Measurements from ENCODE around the gene KIAA0930.
"Not testable (repeated sequence)": the region's sequence is repeated elsewhere in the genome, so short reads cannot be mapped to it uniquely, and the experiment has no call there.

KIAA0930 gene

DNA sequence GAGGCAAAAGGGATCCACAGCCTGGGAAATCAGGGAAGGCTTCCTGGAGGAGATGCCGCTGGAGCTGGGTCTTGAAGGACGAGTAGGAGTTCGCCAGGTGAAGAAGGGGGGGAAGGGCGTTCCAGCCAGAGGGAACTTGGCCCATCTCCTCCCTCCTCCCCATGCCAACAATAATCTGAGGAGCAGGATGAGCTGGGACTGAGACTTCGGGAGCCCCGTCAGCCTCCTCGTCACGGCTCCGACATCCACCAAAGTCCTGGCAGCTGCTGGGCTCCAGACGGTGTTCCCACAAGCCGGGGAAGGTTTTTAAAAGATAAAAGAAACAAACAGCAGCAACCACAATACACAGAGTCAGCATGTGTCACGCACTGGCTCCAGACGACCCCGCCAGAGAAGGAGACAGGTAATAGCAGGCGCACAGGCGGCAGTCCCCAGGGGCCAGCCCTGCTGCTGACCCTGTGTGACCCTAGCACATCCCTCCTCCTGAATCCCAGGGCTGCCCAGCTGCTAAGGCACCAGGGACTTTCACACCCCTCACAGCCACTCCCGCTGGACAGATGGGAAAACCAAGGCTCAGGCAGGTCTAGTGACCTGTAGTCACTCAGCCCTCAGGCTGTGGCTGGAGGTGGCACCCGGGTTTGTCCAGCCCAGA is 39.7 kb downstream of the KIAA0930 start:
- no peak for DNase-seq (ENCODE audit: low read depth)

DNA sequence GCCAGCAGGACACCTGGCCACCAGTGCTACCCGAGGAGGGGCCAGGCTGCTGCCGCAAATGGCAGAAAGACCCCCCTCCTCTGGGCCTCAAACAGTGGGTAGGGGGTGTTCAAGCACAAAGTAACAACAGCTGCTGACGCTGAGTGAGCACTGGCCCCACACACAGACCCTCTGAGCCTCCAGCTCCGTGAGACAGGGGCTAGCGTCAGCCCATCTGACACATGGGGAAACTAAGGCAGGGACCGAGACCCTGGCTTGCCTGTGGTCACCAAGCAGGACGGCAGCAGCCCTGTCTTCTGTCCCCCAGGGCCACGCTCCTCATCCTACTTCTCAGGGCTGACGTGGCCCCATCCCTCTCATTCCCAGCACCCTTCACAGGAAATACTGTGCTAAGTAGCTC is 40.5 kb downstream of the KIAA0930 start:
- DNase-seq (ENCODE audit: low read depth) = no peak

DNA sequence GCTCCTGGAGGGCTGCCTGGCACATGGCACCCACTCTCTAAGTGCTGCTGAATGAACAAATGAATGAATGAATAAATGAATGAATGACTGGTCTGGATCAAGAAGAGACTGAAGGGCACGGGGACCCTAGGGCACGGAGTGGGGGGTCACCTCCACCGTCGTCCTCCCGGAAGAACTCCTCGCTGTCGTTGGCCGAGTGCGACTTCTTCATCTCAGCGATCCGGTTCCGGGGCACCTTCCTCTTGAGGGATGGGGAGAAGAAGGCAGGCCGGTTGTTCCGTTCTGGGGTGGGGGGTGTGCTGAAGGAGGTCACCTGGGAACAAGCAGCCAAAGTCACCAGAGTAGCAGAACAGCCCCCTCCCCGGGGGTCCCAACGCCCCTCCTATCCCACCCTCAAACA is 41.0 kb downstream of the KIAA0930 start:
- no peak for DNase-seq (ENCODE audit: low read depth)

DNA sequence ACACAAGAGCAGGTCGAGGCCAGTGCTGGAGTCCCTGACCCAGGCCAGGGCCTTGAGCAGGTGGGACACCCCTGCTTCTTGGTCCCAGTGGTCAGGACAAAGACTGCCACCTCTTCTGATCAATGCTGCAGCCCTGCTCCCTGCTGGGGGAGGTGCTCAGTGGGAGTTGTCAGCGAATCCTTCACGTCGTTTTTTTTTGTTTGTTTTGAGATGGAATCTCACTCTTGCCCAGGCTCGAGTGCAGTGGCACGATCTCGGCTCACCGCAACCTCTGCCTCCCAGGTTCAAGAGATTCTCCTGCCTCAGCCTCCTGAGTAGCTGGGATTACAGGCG is 42.3 kb downstream of the KIAA0930 start:
- DNase-seq (ENCODE audit: low read depth) = no peak

DNA sequence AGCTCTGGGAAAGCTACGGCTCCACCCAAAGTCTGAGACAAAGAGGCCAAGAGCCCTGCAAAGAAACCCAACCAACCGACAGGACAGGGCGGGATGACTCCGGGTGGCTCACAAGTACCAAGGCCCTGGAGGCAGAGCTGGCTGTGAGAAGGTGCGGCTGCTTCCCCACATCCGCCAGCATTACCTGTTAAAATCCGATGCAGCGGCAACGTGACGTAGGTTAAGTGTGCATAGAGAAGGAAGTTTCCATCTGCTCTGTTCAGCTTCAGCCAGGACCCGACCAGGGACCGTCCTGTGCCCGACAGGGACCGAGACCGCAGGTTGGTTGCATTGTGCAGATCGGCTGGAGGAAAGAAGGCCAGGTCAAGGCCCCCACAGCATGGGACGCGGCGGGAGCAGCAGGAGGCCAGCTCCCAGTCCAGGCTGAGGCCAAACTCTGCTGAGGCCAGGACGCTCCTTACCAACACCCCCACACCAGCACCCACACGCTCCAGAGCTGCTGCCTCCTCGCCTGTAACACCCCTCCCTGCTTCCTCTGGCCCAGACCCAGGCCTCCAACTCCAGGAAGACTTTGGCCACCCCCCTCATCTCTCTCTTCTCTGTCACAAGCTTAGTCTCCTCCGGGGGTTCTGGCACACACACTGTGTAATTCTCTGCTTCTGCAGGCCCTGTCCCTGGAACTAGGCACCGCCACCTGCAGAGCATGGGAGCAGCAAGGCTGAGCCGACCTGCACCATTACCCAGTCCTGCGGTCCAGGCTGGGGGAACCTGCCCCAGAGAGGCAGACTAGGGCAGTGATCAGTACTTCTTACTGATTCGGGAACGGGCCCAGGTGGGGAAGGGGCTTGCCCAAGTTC is 42.9 kb downstream of the KIAA0930 start:
- no peak for DNase-seq (ENCODE audit: low read depth)

DNA sequence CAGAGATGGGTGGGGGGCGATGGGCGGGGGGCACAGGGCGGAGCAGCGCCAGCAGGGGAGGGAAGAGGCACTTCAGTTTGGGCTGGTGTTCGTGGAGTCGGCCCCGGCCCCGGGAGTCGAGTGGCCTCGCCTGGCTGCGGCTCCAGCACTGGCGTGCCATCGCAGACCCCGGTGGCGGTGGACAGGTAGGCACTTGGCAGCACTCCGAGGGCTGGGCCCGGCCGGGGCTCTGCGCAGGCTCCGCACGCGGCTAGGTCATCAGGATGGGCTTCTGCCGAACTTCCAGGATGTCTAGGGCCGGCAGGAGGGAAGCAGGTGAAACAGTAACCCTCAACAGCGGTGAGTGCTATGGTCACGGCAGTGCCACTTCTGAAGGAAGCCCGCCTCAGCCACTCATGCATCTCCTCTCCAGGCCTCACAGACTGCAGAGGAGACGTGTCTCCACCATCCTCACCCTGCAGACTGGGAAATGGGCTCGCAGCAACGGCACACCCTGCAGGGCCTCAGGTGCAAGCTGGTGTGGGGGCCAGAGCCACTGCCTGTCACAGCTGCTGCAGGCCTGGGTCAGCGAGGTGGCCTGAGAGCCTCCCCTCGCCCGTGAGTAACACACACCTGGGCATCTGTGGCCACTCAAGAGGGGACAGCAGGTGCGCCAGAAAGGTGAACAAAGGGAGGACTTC is 43.6 kb downstream of the KIAA0930 start:
- DNase-seq (ENCODE audit: low read depth) = no peak

DNA sequence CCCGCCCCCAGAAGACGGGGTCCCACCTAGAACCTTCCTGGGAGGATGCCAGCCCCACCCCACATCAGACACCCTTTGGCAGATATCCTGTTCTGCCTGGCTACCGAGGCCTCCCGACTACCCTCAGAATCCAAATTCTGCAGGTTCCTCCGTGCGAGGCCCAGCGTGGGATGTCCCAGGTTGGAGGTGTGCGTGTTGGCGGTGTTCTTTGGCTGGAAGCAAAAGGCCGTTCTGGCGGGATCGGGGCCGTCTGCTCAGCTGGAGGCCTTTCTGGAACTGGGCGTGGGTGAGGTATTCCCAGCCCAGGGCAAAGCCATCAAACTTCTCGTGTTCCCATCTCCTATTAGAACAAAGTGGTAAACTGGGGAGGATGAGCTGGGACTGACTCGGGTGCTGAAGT is 44.4 kb downstream of the KIAA0930 start:
- DNase-seq (ENCODE audit: low read depth) = no peak

DNA sequence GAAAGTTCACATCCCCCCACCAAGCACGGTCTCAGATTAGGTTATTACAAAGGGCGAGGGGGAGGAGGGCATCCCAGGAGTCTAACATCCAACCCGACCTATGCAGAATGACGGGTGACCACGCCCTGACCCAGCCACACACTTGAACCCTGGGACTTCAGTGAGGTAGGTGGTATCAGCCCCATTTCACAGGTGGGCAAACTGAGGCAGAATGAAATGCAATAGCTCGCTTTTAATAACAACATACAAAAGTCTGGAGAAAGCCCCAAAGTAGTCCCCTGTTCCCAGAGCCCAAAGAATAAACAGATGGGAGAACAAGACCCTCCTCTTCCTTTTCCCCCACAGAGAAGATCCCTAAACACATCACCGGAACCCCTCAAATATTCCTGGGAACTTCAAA is 45.1 kb downstream of the KIAA0930 start:
- no peak for DNase-seq (ENCODE audit: low read depth)

DNA sequence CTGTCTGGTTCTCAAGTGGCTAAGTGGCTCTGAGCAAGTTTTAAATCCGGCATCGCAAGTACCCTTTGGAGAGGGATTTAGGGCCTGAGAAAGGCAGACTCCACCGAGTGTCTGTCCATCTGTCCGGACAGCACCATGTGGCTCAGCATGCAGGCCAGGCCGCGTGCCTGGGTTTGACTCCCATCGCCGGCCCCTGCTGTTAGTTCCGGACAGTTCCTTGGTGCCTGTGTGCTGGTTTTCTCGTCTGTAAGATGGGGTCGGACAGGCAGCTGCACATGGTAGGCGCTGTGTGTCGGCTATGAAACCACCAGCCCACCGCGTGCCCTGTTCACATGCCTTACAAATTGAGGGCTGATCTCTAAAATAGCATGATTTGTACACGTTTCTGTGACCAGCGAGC is 46.0 kb downstream of the KIAA0930 start:
- DNase-seq (ENCODE audit: low read depth) = no peak

DNA sequence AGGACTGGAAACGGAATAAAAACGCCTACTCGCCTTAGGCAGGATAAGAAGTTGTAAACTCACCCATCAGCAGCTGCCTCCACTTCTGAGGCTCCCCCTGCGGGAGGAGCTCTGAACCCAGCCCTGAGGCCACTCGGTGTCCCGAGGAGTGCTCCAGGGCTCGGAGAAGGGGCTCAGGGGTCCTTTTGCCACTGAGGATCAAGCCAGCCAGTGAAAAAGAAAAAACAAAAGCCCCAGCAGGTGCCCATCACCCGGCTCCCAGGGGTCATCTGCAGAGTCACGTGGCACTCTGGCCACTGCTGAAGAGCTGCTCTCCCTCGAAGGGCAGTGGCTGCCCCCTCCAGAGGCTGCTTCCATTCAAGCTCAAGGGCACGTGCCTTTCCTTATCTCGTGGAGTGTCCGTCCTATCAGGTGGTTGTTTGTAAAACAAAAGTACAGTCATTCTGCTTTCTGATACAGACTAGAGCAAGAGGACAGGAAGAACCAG is 48.0 kb downstream of the KIAA0930 start:
- DNase-seq (ENCODE audit: low read depth) = no peak

DNA sequence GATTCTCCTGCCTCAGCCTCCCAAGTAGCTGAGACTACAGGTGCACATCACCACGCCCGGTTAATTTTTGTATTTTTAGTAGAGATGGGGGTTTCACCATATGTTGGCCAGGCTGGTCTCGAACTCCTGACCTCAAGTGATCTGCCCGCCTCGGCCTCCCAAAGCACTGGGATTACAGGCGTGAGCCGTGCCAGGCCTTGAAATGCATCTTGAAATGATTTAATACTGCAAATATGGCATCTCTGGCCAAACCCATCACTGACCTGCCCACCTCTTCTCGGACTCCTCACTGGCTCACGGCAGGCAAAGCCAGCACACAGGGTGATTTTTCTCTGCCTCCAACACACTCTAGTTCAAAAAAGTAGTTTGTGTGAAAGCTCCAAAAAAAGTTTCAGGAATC is 48.9 kb downstream of the KIAA0930 start:
- not testable (repeated sequence) for DNase-seq (ENCODE audit: low read depth)

DNA sequence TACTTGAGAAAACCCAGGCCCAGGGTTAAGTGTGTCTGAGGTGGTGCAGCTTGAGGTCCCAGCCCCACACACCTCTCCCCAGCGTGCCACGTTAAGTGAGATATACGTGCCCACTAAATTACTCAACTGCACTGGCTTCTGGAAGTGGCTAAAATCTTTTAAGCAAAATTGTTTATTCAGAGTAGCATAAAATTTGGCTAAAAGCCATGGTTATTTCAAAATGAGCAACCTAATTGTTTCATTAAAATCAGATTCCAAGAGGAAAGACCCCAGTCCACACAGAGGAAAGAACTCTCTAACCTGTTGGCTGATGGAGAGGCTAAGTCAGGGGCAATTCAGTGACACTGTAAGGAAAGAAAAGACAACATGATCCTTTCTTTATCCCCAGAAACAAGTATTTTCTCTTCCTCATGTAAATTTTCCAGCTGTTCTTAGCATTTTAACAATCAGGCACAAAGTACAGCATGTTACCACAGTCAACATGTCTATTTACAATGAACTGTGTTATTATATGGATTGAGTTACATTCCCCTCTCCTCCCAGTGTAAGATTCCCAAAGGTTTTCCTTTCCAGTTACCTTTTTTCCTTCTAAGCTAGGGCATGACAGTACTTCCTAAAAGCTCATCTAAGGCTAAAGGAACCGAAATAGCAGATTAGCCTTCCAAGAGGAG is 50.4 kb downstream of the KIAA0930 start:
- DNase-seq (ENCODE audit: low read depth) = no peak

DNA sequence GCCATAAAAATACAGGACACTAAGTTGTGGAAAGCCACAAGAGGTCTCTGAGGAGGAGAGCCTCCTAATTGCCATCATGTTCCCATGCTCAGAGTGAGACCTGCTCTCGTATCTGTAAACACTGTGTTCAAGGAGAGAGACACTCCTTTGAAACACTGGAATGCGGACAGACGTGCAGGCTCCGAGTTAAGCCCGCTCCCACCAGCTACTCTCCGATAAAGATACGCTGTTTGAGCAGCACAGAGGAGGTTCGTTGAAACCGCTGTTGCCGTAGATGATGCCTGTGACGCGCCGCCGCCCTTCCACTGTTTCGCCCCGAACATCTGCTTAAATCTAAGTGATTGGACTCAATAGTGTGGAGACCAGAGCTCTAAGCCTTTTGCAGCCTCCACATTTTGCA is 51.9 kb downstream of the KIAA0930 start:
- DNase-seq (ENCODE audit: low read depth) = no peak

DNA sequence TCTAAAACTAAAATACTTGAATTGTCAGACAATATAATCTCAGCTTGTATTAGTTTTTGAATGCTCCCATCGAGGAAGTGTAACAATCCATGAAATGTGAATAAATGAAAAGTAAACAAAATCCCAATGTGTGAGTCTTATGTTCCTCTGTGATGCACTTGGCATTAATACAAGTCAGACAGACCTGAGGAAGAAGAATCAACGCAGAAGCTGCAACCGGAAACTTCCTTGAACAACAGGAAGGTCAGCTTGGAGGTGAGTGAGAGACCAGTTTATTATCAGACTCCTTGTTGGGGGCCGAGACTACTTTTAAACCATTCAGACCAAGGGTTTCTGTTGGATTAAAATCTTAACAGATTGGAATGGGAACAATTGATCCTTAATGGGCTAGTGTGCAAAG is 52.8 kb downstream of the KIAA0930 start:
- DNase-seq (ENCODE audit: low read depth) = no peak

DNA sequence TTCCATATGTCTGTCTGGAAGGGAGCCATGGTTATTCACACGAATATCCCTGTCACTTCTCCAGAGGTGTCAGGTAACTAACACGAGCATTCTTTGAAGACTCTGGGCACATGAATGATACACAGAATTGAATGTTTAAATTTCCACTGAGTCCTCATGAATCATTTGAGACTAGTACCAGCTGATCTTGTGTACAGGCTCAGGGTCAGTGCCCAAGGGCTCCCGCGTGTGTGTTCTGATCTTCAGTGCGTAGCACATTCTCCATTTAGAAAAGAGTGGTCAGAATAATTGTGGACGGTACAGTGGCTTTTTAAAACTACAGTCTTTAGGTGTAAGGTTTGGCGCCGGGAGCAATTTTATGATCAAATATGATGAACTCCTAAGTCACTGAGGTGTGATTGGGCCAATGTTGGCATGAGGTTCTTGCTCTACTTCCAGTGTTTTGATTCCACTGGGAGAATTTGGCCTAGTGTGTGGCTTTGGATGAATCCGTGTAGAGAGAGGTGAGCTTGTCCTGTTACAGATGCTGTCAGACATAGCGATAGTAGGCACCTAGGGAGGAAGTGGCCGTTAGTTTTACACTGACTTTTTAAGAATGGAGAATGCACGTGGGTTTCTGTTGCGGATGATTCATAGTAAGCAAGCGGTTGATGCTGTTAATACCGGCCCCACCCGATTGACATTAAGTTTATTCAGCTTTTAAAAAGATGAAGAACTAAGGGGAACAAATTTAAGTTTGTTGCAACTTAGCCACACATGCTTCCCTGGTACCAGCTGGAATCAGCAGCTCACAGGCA is 54.8 kb downstream of the KIAA0930 start:
- no peak for DNase-seq (ENCODE audit: low read depth)

DNA sequence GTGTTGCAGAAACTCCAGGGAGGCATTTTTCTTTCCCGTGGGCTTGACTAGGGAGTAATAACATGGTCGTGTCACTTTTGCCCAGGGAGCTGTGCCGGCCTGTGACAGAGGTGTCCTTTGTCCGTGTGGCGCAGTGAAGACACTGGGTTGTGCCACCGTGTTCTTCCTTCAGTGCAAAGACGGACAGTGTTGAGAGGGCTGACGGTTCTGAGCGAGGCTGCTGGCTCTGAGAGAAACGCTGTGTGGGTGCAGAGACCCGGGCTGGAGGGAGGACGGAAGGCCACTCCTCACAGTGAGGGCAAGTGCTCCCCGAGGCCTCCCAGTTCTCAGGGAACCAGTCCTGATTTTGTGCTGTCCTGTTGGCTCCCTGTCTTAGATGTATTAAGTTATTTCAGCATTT is 56.7 kb downstream of the KIAA0930 start:
- no peak for DNase-seq (ENCODE audit: low read depth)

DNA sequence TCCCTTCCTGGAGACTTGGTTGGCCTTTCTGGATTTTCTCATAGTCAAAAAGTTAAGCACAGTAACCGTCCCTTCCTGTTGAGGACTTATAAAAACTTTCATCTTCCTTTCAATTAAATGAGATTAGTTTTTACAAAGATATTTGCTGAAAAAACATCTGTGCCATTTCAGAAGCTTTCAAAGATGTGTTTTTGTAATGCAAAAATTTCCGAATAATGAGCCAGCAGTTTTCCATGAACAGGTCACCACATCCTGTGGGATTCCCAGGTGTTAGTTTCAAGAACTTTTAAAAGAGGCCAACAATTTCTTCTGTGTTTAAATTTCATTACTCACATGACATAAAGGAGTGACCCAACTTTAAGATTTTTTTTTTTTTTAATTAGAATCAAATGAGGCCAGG is 58.9 kb downstream of the KIAA0930 start:
- DNase-seq (ENCODE audit: low read depth) = no peak

DNA sequence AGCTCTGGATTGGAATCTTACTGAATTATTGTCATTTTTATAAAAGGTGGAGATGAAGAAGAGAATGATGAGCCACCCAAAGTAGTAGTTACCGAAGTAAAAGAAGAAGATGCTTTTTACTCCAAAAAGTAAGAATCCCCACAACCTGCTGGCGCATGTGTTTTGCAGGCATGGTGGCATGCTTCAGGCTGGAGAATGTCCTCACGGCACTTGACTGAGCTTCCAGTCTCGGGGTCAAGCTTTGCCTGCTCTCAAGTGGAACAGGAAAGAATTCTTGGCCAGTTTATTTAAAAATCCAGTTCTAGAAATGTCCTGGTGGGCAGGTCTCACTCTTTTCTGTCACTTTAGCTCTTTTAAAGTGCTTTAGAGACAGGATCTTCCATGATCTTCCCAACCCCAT is 59.5 kb downstream of the KIAA0930 start:
- DNase-seq (ENCODE audit: low read depth) = no peak

DNA sequence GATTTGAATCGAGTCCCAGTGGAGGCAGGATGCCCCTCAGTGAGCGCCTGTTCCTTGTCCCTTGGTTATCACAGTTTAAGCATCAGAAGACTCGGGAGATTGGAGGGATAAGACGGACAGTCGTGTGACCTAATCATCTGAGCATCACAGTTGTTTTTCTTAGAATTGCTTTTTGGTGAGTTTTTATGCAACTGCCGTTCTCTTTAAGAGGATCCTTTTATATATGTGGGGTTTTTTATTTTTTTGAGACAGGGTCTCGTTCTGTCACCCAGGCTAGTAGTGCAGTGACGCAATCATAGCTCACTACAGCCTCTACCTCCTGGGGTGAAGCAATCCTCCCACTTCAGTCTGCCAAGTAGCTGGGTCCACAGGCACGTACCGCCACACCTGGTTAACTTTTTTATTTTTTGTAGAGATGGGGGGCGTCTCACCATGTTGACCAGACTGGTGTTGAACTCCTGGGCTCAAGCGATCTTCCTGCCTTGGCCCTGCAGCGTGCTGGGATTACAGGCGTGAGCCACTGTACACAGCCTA is 60.5 kb downstream of the KIAA0930 start:
- no peak for DNase-seq (ENCODE audit: low read depth)

DNA sequence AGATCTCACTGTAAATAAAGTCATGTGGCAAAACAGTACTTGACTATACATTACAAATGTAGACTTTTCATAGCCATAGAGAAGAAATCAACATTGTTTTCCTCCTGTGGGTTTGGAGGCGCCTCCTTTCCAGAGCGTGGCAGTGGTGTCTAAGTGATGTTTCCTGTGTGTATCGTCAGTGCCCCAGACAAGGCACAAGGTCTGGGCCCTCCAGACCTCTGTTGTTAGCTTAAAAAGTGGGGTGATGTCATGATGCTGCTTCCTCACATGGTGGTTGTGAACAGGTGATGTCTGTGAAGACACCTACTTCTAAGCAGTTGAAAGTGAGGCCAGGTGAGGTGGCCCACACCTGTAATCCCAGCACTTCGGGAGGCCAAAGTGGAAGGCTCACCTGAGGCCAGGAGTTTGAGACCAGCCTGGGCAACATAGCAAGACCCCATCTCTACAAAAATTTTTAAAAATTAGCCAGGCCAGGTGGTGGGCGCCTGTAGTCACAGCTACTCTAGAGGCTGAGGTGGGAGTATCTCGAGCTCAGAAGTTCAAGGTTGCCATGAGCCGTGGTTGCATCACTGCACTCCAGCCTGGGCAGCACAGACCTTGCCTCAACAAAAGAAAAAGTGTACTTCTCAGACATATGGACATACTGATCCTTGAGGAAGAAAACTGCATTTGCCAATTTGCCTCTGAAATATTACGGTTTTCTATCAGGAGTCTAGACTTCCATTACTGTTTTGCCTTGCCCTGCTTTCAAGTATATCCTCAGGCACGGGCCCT is 61.2 kb downstream of the KIAA0930 start:
- no peak for DNase-seq (ENCODE audit: low read depth)
